Panc1 (cell line): ENCODE data around the gene THBS4. TPM values are rescaled to one million over a fixed set of nuclear protein-coding genes. Genes with fewer than 3 reads are reported as not detected.

Experiments used
- ATAC-seq: fragments of 200-7000 bp; cut with Tn5 transposase; 2 replicates; pipeline ENCODE4 v1.9.1; 2020; ENCODE audit warnings: mild to moderate bottlenecking, moderate library complexity
- BruUV-seq: library from RNA; stranded (reverse); fragments of 400-500 nt; replicated peaks from 2 replicates; lab custom pipeline; 2021; lab: Mats Ljungman, UMichigan
- CTCF ChIA-PET: fragments of 300-600 bp; sonication (Branson Sonifier 250); formaldehyde crosslinking; loops from one replicate; lab custom pipeline; 2022; ENCODE audit warnings: antibody characterized with exemption; lab: Charles Lee
- POLR2A ChIA-PET: fragments of 300-600 bp; sonication (Branson Sonifier 250); formaldehyde crosslinking; loops from one replicate; lab custom pipeline; 2022; ENCODE audit warnings: antibody characterized with exemption; lab: Charles Lee
- DNase-seq: peaks from one replicate; pipeline ENCODE4 v3.0.0-alpha.2; 2010; ENCODE audit warnings: low read depth, low spot score
- H3K27ac ChIP-seq: 2 replicates; pipeline ENCODE4 v1.5.1; 2011; ENCODE audit warnings: mild to moderate bottlenecking, low read length, inconsistent platforms
- H3K27me3 ChIP-seq: fragments of 200-500 bp; sonication (Bioruptor generic); 2 replicates; pipeline ENCODE4 v1.6.0; 2014; ENCODE audit warnings: low read length, inconsistent platforms; ENCODE audit not compliant: control insufficient read depth, insufficient read depth
- H3K36me3 ChIP-seq: fragments of 200-500 bp; sonication (Bioruptor generic); 2 replicates; pipeline ENCODE4 v1.5.1; 2014; ENCODE audit warnings: inconsistent platforms, mild to moderate bottlenecking, low read length, moderate library complexity; ENCODE audit not compliant: control insufficient read depth, insufficient read depth
- H3K4me1 ChIP-seq: 2 replicates; pipeline ENCODE4 v1.5.1; 2011; ENCODE audit warnings: inconsistent platforms, mild to moderate bottlenecking, low read length, moderate library complexity; ENCODE audit not compliant: control insufficient read depth, insufficient read depth
- H3K4me3 ChIP-seq, 2 experiments: 2 replicates each; pipeline ENCODE4 v1.5.1; 2011 to 2012; ENCODE audit warnings: low read depth in 2 of 2, low read length in 2 of 2, mild to moderate bottlenecking in 2 of 2, inconsistent platforms in 1 of 2, moderate library complexity in 1 of 2
- H3K9me3 ChIP-seq: fragments of 200-500 bp; sonication (Bioruptor generic); 2 replicates; pipeline ENCODE4 v1.5.1; 2014; ENCODE audit warnings: low read depth, mild to moderate bottlenecking, inconsistent platforms, low read length, moderate library complexity; ENCODE audit not compliant: control insufficient read depth, insufficient read depth
- CTCF ChIP-seq: fragments of 450-650 bp; IDR thresholded peaks from 2 replicates; pipeline ENCODE4 v1.5.1; 2017; ENCODE audit warnings: mild to moderate bottlenecking
- POLR2AphosphoS5 ChIP-seq: IDR thresholded peaks from 2 replicates; pipeline ENCODE4 v1.6.1; 2012; ENCODE audit warnings: mild to moderate bottlenecking, low read depth, low read length, moderate library complexity
- REST ChIP-seq, 2 experiments: IDR thresholded peaks; 2 replicates each; pipeline ENCODE4 v1.6.1; 2011 to 2012; ENCODE audit warnings: low read depth in 2 of 2, control low read depth in 1 of 2, low read length in 1 of 2, mild to moderate bottlenecking in 1 of 2, moderate library complexity in 1 of 2; ENCODE audit not compliant: insufficient read depth in 1 of 2
- SIN3A ChIP-seq: IDR thresholded peaks from 2 replicates; pipeline ENCODE4 v1.6.1; 2012; ENCODE audit warnings: low read depth, mild to moderate bottlenecking, low read length, moderate library complexity, borderline replicate concordance; ENCODE audit not compliant: insufficient read depth
- TCF7L2 ChIP-seq: IDR thresholded peaks from 2 replicates; pipeline ENCODE4 v1.6.1; 2011; ENCODE audit warnings: mild to moderate bottlenecking, low read depth, low read length, inconsistent platforms
- in situ Hi-C: cut with HindIII; loops from 2 replicates; pipeline ENCODE4 v1.10.0; 2016; ENCODE audit warnings: low sequenced_read_pairs, low pct_unique_long_range_greater_than_20kb
- intact Hi-C: fragments of 100-400 bp; cut with micrococcal nuclease; formaldehyde crosslinking; loops from one replicate; pipeline ENCODE4 v1.10.0; 2022; ENCODE audit not compliant: unreplicated experiment
- total RNA-seq: library from RNA; stranded (reverse); gene quantifications from one replicate; pipeline ENCODE4 v1.2.1, GENCODE V29; 2021; ENCODE audit not compliant: unreplicated experiment

Gene THBS4
- total RNA-seq, 1 experiment from 2014 or later, result 0.31 TPM

- H3K27me3 ChIP-seq, result peaks cover 44% of the 10 kb centered on the region
- no peak overlapping the region for H3K4me3 ChIP-seq
- ChIA-PET CTCF (no interaction called here), POLR2A (no interaction called here)
- no peaks in the 10 kb centered on the region for H3K36me3 ChIP-seq
- no peak for DNase-seq
- ATAC-seq, result no peak
- TF ChIP-seq CTCF (no peak), POLR2AphosphoS5 (no peak), TCF7L2 (no peak)
- no peaks in the 10 kb centered on the region for H3K9me3 ChIP-seq
- BruUV-seq, result no TSS peak
- intact Hi-C loops, result no loop called here
- H3K4me1 ChIP-seq, result no peaks in the 10 kb centered on the region; the same call in 1 of the 2 replicates
- H3K27ac ChIP-seq, result no peak overlapping the region
- in situ Hi-C loops, result no loop called here
Observed at GRCh38 chr5:80039650-80040049, 4.5 kb downstream of the THBS4 start.

- DNase-seq, result no peak
- no peak for TF ChIP-seq SIN3A
- TF ChIP-seq TCF7L2, result no peak
- in situ Hi-C loops, result no loop called here
- no peaks in the 10 kb centered on the region for H3K36me3 ChIP-seq
- no peak overlapping the region for H3K4me3 ChIP-seq
- H3K9me3 ChIP-seq, result no peaks in the 10 kb centered on the region
- intact Hi-C loops, result no loop called here
- H3K27me3 ChIP-seq, result peaks cover 44% of the 10 kb centered on the region
- CTCF ChIA-PET, result no interaction called here
- ATAC-seq, result no peak
- BruUV-seq, result no TSS peak
- H3K27ac ChIP-seq, result no peak overlapping the region
- POLR2A ChIA-PET, result no interaction called here
- no peaks in the 10 kb centered on the region for H3K4me1 ChIP-seq
Observed at GRCh38 chr5:80041527-80041926, 6.4 kb downstream of the THBS4 start.

- Histone ChIP-seq H3K36me3 (no peaks in the 10 kb centered on the region), H3K4me3 (no peak overlapping the region), H3K4me1 (no peaks in the 10 kb centered on the region), H3K9me3 (no peaks in the 10 kb centered on the region), H3K27ac (no peak overlapping the region), H3K27me3 (peaks cover 38% of the 10 kb centered on the region)
- TF ChIP-seq REST (IDR thresholded peaks at IDR 0.05; ENCODE audit: insufficient read depth in 1 of 2, low read depth in 2 of 2, low read length in 1 of 2), result no peak
- no peak for TF ChIP-seq POLR2AphosphoS5
- TF ChIP-seq TCF7L2, result no peak
- TF ChIP-seq SIN3A, result no peak
- no peak for TF ChIP-seq CTCF
- no peak for DNase-seq
- in situ Hi-C loops, result no loop called here
- CTCF ChIA-PET, result no interaction called here
- POLR2A ChIA-PET, result no interaction called here
- intact Hi-C loops, result no loop called here
- no TSS peak for BruUV-seq
- no peak for ATAC-seq
Observed at GRCh38 chr5:80042330-80042729, 7.2 kb downstream of the THBS4 start.
